WTC11 (cell line): Measurements from ENCODE around the gene MEAK7.

Experiments
- ZNF121 ChIP-seq: sonication (generic); formaldehyde crosslinking; IDR thresholded peaks from 2 replicates; pipeline ENCODE4 v1.8.0; 2023; ENCODE audit warnings: missing genetic modification reagents
- TF ChIP-seq, protein P1 (sequence below): sonication (generic); formaldehyde crosslinking; IDR thresholded peaks from 2 replicates; pipeline ENCODE4 v1.8.0; 2022; ENCODE audit warnings: mild to moderate bottlenecking, missing genetic modification reagents

GRCh38 chr16:84504420-84505248 is at the start of gene MEAK7:
- no peak for TF ChIP-seq ZNF121 (CRISPR knock-in tag)
- TF ChIP-seq, protein P1, sequence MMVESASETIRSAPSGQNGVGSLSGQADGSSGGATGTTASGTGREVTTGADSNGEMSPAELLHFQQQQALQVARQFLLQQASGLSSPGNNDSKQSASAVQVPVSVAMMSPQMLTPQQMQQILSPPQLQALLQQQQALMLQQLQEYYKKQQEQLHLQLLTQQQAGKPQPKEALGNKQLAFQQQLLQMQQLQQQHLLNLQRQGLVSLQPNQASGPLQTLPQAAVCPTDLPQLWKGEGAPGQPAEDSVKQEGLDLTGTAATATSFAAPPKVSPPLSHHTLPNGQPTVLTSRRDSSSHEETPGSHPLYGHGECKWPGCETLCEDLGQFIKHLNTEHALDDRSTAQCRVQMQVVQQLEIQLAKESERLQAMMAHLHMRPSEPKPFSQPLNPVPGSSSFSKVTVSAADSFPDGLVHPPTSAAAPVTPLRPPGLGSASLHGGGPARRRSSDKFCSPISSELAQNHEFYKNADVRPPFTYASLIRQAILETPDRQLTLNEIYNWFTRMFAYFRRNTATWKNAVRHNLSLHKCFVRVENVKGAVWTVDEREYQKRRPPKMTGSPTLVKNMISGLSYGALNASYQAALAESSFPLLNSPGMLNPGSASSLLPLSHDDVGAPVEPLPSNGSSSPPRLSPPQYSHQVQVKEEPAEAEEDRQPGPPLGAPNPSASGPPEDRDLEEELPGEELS (CRISPR knock-in tag), result 0 out of 2 replicates have a peak, but pooled peaks have one; percentile 30
